Measurements from ENCODE around the gene NAIF1. TPM values are rescaled to one million over a fixed set of nuclear protein-coding genes. Genes with fewer than 3 reads are reported as not detected.
"Not testable (repeated sequence)": the region's sequence is repeated elsewhere in the genome, so short reads cannot be mapped to it uniquely, and the experiment has no call there.

The NAIF1 gene
- total RNA-seq, 1 donor from 2014 or later, result 12.2 TPM

GRCh38 chr9:128056086-128056485 is 11.0 kb downstream of the NAIF1 start:
- H3K4me3 Mint-ChIP-seq, result no peak overlapping the region
- intact Hi-C loops (cut with micrococcal nuclease), result no loop called here
- DNase-seq (ENCODE audit: low spot score), result no peak
- H3K27ac Mint-ChIP-seq, result no peak overlapping the region
- peaks cover 5% of the 10 kb centered on the region for H3K27me3 Mint-ChIP-seq (ENCODE audit: insufficient read depth)
- H3K9me3 Mint-ChIP-seq, result no peaks in the 10 kb centered on the region
- peaks cover under 1% of the 10 kb centered on the region for H3K36me3 Mint-ChIP-seq (ENCODE audit: low read depth)
- peaks cover 2% of the 10 kb centered on the region for H3K4me1 Mint-ChIP-seq (ENCODE audit: low read depth)

- intact Hi-C loops (cut with micrococcal nuclease), result no loop called here
- no peaks in the 10 kb centered on the region for H3K9me3 Mint-ChIP-seq
- H3K4me3 Mint-ChIP-seq, result no peak overlapping the region
- H3K27me3 Mint-ChIP-seq (ENCODE audit: insufficient read depth), result peaks cover 5% of the 10 kb centered on the region
- no peaks in the 10 kb centered on the region for H3K4me1 Mint-ChIP-seq (ENCODE audit: low read depth)
- no peak overlapping the region for H3K27ac Mint-ChIP-seq
- no peak for DNase-seq (ENCODE audit: low spot score)
- no peaks in the 10 kb centered on the region for H3K36me3 Mint-ChIP-seq (ENCODE audit: low read depth)
Measured at GRCh38 chr9:128055344-128056040, 11.6 kb downstream of the NAIF1 start.

DNA sequence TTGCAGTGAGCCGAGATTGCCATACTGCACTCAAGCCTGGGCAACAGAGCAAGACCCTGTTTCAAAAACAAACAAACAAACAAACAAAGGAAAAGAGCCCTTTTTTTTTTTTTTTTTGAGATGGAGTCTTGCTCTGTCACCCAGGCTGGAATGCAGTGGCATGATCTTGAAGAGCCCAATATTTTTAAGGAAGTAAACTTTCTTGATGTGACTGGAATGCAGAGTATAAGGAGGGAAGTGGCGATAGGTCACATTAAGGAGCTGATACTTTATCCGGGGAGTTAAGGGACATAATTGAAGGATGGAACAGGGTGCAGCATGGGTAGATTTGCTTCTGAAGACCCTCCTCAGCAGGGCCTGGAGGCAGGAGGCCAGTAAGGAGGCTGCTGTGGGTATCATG is 13.0 kb downstream of the NAIF1 start:
- intact Hi-C loops (cut with micrococcal nuclease), result no loop called here
- H3K27ac Mint-ChIP-seq, result no peak overlapping the region

GRCh38 chr9:128053560-128053959 is 13.6 kb downstream of the NAIF1 start:
- DNase-seq (ENCODE audit: low spot score), result no peak
- H3K4me3 Mint-ChIP-seq, result no peak overlapping the region
- H3K27me3 Mint-ChIP-seq (ENCODE audit: insufficient read depth), result peaks cover 5% of the 10 kb centered on the region
- no peaks in the 10 kb centered on the region for H3K4me1 Mint-ChIP-seq (ENCODE audit: low read depth)
- intact Hi-C loops (cut with micrococcal nuclease), result no loop called here
- H3K36me3 Mint-ChIP-seq (ENCODE audit: low read depth), result no peaks in the 10 kb centered on the region
- no peak overlapping the region for H3K27ac Mint-ChIP-seq
- H3K9me3 Mint-ChIP-seq, result no peaks in the 10 kb centered on the region

More for the DNA sequence above, 13.0 kb downstream of the NAIF1 start:
- no peak for DNase-seq (ENCODE audit: low spot score)
- Mint-ChIP-seq H3K9me3 (no peaks in the 10 kb centered on the region), H3K4me3 (no peak overlapping the region), H3K27me3 (ENCODE audit: insufficient read depth) (peaks cover 5% of the 10 kb centered on the region), H3K36me3 (ENCODE audit: low read depth) (no peaks in the 10 kb centered on the region), H3K4me1 (ENCODE audit: low read depth) (no peaks in the 10 kb centered on the region)

DNA sequence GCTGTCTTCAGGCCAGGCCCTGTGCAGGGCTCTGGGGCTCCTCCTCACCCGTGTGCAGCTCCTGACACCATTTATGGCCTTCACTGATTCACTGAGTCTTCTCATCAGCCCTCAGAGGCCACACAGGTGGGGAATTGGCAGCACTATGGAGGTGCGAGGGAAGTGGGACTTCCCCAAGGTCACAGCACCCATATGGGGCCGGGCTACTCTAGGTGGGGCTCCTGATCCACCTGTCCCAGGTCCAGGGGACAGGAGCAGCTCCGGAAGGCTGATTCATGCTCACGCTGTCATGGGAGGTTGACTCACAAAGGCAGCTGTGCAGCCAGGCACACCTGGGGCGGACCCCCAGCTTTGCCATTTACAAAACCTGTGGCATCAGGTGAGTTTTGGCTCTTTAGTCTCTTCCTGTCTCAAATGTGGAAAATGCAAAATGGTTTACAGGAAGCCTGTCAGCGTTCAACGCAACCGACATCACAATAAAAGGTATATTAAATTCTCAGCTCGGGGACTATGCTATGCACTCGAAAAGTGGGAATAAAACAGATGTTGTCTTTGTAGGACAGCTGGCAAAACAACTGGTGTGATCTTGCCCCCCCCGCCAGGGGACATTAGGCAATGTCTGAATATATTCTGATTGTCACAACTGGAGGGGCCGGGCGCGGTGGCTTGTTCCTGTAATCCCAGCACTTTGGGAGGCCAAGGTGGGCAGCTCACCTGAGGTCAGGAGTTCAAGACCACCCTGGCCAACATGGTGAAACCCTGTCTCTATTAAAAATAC is 15.0 kb downstream of the NAIF1 start:
- intact Hi-C loops (cut with micrococcal nuclease), result no loop called here
- Mint-ChIP-seq H3K27ac (no peak overlapping the region), H3K36me3 (ENCODE audit: low read depth) (no peaks in the 10 kb centered on the region), H3K4me3 (no peak overlapping the region), H3K9me3 (no peaks in the 10 kb centered on the region), H3K27me3 (ENCODE audit: insufficient read depth) (peaks cover 4% of the 10 kb centered on the region), H3K4me1 (ENCODE audit: low read depth) (no peaks in the 10 kb centered on the region)
- DNase-seq (ENCODE audit: low spot score), result no peak

GRCh38 chr9:128049843-128050242 is 17.3 kb downstream of the NAIF1 start:
- intact Hi-C loops (cut with micrococcal nuclease), result no loop called here

GRCh38 chr9:128048663-128049062 is 18.5 kb downstream of the NAIF1 start:
- H3K36me3 Mint-ChIP-seq (ENCODE audit: low read depth), result no peaks in the 10 kb centered on the region
- intact Hi-C loops (cut with micrococcal nuclease), result no loop called here
- H3K4me1 Mint-ChIP-seq (ENCODE audit: low read depth), result no peaks in the 10 kb centered on the region
- no peak overlapping the region for H3K4me3 Mint-ChIP-seq
- peaks cover 1% of the 10 kb centered on the region for H3K27me3 Mint-ChIP-seq (ENCODE audit: insufficient read depth)
- H3K27ac Mint-ChIP-seq, result no peak overlapping the region
- no peak for DNase-seq (ENCODE audit: low spot score)
- no peaks in the 10 kb centered on the region for H3K9me3 Mint-ChIP-seq

More at GRCh38 chr9:128049843-128050242, 17.3 kb downstream of the NAIF1 start:
- Mint-ChIP-seq H3K4me1 (ENCODE audit: low read depth) (no peaks in the 10 kb centered on the region), H3K9me3 (no peaks in the 10 kb centered on the region), H3K4me3 (no peak overlapping the region), H3K27ac (no peak overlapping the region), H3K36me3 (ENCODE audit: low read depth) (no peaks in the 10 kb centered on the region), H3K27me3 (ENCODE audit: insufficient read depth) (peaks cover 4% of the 10 kb centered on the region)
- DNase-seq (ENCODE audit: low spot score), result no peak

- Mint-ChIP-seq H3K27me3 (ENCODE audit: insufficient read depth) (peaks cover 1% of the 10 kb centered on the region), H3K27ac (no peak overlapping the region), H3K36me3 (ENCODE audit: low read depth) (no peaks in the 10 kb centered on the region), H3K9me3 (no peaks in the 10 kb centered on the region), H3K4me1 (ENCODE audit: low read depth) (no peaks in the 10 kb centered on the region), H3K4me3 (no peak overlapping the region)
- intact Hi-C loops (cut with micrococcal nuclease), result no loop called here
- no peak for DNase-seq (ENCODE audit: low spot score)
Measured at GRCh38 chr9:128047231-128047630, 19.9 kb downstream of the NAIF1 start.

DNA sequence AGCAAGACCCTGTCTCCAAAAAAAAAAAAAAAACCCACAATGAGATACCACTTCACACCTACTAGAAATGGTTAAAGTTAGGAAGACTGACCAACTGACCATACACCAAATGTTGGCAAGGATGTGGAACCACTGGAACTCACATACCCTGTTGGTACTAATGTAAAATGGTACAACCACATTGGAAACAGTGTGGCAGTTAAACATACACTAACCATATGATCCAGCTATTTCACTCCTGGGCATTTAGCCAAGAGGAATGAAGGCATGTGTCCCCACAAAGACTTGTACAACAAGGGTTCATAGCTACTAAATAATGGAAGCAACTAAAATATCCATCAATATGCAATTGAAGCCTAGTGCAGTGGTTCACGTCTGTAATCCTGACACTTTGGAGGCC is 21.3 kb downstream of the NAIF1 start:
- Mint-ChIP-seq H3K27ac (no peak overlapping the region), H3K4me1 (ENCODE audit: low read depth) (peaks cover 6% of the 10 kb centered on the region), H3K27me3 (ENCODE audit: insufficient read depth) (peaks cover 1% of the 10 kb centered on the region), H3K9me3 (no peaks in the 10 kb centered on the region), H3K36me3 (ENCODE audit: low read depth) (no peaks in the 10 kb centered on the region), H3K4me3 (no peak overlapping the region)
- intact Hi-C loops (cut with micrococcal nuclease), result no loop called here
- DNase-seq (ENCODE audit: low spot score), result no peak

GRCh38 chr9:128045409-128045808 is 21.7 kb downstream of the NAIF1 start:
- H3K36me3 Mint-ChIP-seq (ENCODE audit: low read depth); H3K27ac Mint-ChIP-seq; H3K4me1 Mint-ChIP-seq (ENCODE audit: low read depth); intact Hi-C loops (cut with micrococcal nuclease); DNase-seq (ENCODE audit: low spot score); H3K9me3 Mint-ChIP-seq; H3K4me3 Mint-ChIP-seq; H3K27me3 Mint-ChIP-seq (ENCODE audit: insufficient read depth): not testable (repeated sequence)

- Mint-ChIP-seq H3K4me3 (no peak overlapping the region), H3K27me3 (ENCODE audit: insufficient read depth) (peaks cover 4% of the 10 kb centered on the region)
Measured at GRCh38 chr9:128043467-128043868, 23.7 kb downstream of the NAIF1 start.

DNA sequence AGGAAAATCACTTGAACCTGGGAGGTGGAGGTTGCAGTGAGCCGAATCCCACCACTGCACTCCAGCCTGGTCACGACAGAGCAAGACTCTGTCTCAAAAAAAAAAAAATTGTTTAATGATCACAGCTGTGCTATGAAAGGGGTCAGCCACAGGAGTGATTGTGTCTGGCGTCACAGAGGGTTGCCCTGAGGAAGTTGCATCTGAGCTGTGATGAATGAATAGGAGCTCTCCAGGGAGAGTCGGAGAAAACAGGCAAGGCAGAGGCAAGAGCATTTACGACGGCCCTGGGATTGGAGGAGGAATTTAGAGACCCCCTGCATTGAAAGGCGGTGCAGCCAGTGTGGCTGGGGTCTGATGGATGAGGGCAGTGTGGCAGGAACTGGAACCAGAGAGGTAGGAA is 25.1 kb downstream of the NAIF1 start:
- Mint-ChIP-seq H3K36me3 (ENCODE audit: low read depth) (no peaks in the 10 kb centered on the region), H3K4me1 (ENCODE audit: low read depth) (peaks cover 6% of the 10 kb centered on the region), H3K4me3 (no peak overlapping the region), H3K27me3 (ENCODE audit: insufficient read depth) (peaks cover 2% of the 10 kb centered on the region), H3K9me3 (no peaks in the 10 kb centered on the region), H3K27ac (no peak overlapping the region)
- DNase-seq (ENCODE audit: low spot score), result no peak
- intact Hi-C loops (cut with micrococcal nuclease), result no loop called here

More at GRCh38 chr9:128043467-128043868, 23.7 kb downstream of the NAIF1 start:
- no peaks in the 10 kb centered on the region for H3K36me3 Mint-ChIP-seq (ENCODE audit: low read depth)
- intact Hi-C loops (cut with micrococcal nuclease), result no loop called here
- H3K27ac Mint-ChIP-seq, result no peak overlapping the region
- H3K4me1 Mint-ChIP-seq (ENCODE audit: low read depth), result peaks cover 6% of the 10 kb centered on the region
- no peaks in the 10 kb centered on the region for H3K9me3 Mint-ChIP-seq
- DNase-seq (ENCODE audit: low spot score), result no peak

GRCh38 chr9:128040783-128041182 is 26.3 kb downstream of the NAIF1 start:
- H3K27me3 Mint-ChIP-seq (ENCODE audit: insufficient read depth); H3K9me3 Mint-ChIP-seq; H3K36me3 Mint-ChIP-seq (ENCODE audit: low read depth); H3K4me3 Mint-ChIP-seq; H3K27ac Mint-ChIP-seq; H3K4me1 Mint-ChIP-seq (ENCODE audit: low read depth); DNase-seq (ENCODE audit: low spot score); intact Hi-C loops (cut with micrococcal nuclease): not testable (repeated sequence)

All from activated T-helper 1 cell treated with anti-CD3 and anti-CD28 coated beads, Interleukin-12 subunit alpha, Interleukin-12 subunit beta, Interleukin-2, Interleukin-4 antibody, amounts not matched to agents 30 ng/mL and 10 ng/mL and 1 ng/mL, durations not matched to agents 14 hours and 24 hours and 36 hours (primary cell).